Skeletal muscle satellite cell (primary cell): ENCODE results near the gene ISM1.

Source experiments
- H3K27me3 ChIP-seq: 2 replicates; pipeline ENCODE4 v1.7.0; 2013; ENCODE audit warnings: low read length; ENCODE audit not compliant: control insufficient read depth, insufficient read depth
- H3K36me3 ChIP-seq: 2 replicates; pipeline ENCODE4 v1.7.0; 2013; ENCODE audit warnings: mild to moderate bottlenecking, control low read depth, low read length; ENCODE audit not compliant: insufficient read depth
- H3K4me1 ChIP-seq: 2 replicates; pipeline ENCODE4 v1.7.0; 2013; ENCODE audit warnings: low read length; ENCODE audit not compliant: control insufficient read depth, insufficient read depth
- H3K4me2 ChIP-seq: 2 replicates; pipeline ENCODE4 v1.7.0; 2013; ENCODE audit warnings: mild to moderate bottlenecking, low read length
- H3K4me3 ChIP-seq: 2 replicates; pipeline ENCODE4 v1.7.0; 2013; ENCODE audit warnings: low read length
- H3K9ac ChIP-seq: 2 replicates; pipeline ENCODE4 v1.7.0; 2013; ENCODE audit warnings: mild to moderate bottlenecking, low read depth, low read length, moderate library complexity
- H3K9me3 ChIP-seq: replicated peaks from 2 replicates; pipeline ENCODE4 v1.7.0; 2013; ENCODE audit warnings: mild to moderate bottlenecking, control low read depth, low read length

Gene ISM1

DNA sequence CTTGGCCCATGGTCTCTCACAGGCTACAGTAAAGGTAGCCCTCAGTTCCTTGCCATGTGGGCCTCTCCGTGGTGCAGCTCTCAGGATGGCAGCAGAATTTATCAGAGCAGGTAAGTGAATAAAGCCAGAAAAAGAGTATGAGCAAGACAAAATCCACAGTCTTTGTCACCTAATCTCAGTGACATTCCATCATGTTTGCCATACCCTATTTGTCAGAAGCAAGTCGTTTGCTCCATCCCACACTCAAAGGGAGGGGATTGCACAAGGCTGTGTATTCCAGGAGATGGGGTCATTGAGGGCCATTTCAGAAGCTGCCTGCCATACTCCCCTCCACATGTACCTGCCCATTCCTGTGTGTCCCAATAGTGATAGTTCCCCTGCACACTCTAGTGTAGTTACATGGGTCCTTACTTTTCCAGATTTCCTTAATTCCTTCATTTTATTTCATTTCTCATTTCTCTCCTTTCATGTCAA lies 24.2 kb downstream of the ISM1 start:
- no peak overlapping the region for H3K9ac ChIP-seq
- no peaks in the 10 kb centered on the region for H3K27me3 ChIP-seq
- no peaks in the 10 kb centered on the region for H3K9me3 ChIP-seq
- H3K4me3 ChIP-seq = no peak overlapping the region
- no peaks in the 10 kb centered on the region for H3K36me3 ChIP-seq
- peaks cover 17% of the 10 kb centered on the region for H3K4me1 ChIP-seq
- no peak overlapping the region for H3K4me2 ChIP-seq

DNA sequence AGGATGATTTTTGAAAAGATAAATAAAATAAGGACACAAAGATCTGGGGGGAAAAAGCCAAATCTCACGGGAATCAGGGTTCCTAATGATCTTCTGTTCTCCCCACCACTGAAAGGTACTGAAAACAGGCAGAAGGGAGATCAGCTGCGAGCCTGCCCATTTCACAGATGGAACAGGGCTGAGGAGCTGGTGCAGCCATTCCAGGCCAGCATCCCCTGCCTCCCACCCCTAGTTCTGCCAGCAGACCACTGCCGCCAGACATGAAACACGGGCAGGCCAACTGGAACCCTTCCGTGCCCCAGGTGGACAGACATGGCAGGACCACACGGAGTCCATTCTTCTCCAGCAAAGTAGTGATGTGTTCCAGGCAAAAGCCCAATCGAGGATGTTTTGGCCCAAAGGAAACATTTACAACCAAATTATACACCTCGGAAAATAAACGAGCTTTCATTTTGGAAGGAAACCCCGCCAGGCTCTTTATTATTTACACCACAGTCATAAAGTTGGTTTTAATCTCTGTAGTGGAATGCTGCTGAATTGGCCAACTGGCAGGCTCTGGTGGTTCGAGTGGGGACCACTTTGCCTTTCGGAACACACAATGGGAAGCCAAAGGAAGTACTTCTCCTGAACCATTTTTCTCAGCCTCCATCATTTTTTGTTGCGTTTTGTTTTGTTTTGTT lies 28.2 kb downstream of the ISM1 start:
- Histone ChIP-seq H3K9ac (no peak overlapping the region), H3K4me1 (peaks cover 6% of the 10 kb centered on the region), H3K36me3 (no peaks in the 10 kb centered on the region), H3K4me2 (no peak overlapping the region), H3K27me3 (no peaks in the 10 kb centered on the region), H3K9me3 (no peaks in the 10 kb centered on the region), H3K4me3 (no peak overlapping the region)

DNA sequence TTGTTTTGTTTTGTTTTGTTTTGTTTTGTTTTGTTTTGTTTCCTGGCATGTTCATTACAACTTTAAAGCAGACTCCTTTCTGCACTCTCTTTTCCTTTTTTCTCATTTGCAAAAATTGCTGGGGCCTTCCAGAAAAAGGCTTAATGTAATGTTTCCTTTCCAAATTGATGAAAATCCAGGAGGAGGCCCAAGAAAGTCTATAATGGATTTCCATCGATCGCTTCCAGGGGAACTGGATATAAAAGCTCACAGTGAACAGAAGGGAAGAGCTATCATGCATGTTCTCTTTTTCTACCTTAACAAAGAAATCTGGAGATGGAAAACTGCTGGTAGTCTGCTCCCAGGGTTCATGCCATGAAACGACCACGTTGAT lies 28.7 kb downstream of the ISM1 start:
- no peak overlapping the region for H3K4me3 ChIP-seq
- no peaks in the 10 kb centered on the region for H3K9me3 ChIP-seq
- no peaks in the 10 kb centered on the region for H3K27me3 ChIP-seq
- H3K36me3 ChIP-seq = no peaks in the 10 kb centered on the region
- H3K4me1 ChIP-seq = peaks cover 5% of the 10 kb centered on the region
- H3K9ac ChIP-seq = no peak overlapping the region
- no peak overlapping the region for H3K4me2 ChIP-seq

DNA sequence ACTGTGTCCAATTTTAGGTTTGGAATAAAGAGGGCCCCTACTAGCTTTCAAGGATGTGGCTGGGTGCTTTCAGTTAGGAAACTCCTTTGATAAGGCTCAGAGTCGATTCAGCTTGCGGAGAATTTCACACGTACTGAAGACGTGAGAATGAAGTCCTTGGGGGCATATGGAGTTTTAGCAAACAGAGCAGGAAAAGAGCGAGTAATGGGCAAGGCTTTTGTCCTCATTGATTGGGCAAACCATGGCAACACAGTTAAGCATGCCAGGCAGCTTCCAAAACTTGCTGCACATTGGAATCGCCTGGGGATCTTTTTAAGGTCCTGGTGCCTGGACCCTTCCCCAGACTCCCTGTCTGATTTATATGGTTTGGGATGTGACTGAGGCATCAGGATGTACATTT lies 29.2 kb downstream of the ISM1 start:
- H3K4me3 ChIP-seq = no peak overlapping the region
- H3K36me3 ChIP-seq = no peaks in the 10 kb centered on the region
- peaks cover 5% of the 10 kb centered on the region for H3K4me1 ChIP-seq
- H3K27me3 ChIP-seq = no peaks in the 10 kb centered on the region
- H3K9ac ChIP-seq = no peak overlapping the region
- no peaks in the 10 kb centered on the region for H3K9me3 ChIP-seq
- H3K4me2 ChIP-seq = no peak overlapping the region

DNA sequence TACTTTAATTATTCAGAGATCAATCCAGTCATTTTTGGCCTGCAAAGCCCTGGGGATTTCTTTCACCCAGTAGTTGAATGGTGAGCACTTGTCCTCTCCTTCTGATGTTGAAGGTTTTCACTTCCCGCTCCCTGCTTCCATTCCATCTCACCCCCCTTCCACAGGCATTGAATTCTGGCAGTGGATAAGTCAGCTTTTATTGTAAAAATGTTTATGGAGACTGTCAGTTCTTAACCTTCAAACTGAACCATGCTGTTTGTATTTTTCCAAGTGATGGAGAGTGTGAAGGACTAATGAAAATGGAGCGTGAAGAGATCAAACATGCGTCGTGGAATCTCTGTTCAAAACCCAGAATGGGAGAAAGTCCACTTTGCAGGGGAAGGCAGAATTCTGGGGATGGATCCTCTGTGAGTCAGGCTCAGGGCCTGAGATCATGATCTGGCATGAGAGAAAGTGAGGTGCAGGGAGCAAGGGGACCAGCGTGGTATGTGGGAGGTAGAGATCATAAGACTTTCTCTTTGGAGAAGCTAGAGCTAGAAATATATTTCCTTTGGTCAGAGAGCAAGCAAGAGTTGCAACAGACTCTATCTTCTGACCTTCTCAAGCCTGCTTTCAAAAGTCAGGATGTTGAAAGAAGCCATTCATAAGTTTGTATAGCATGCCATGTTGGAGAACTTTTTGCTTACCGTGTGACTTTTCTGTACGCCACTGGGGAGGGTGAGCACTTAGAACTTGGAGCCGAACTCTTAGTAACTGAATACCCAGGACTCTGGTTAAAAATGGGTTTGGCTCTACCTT lies 30.2 kb downstream of the ISM1 start:
- no peak overlapping the region for H3K4me3 ChIP-seq
- H3K9me3 ChIP-seq = no peaks in the 10 kb centered on the region
- H3K27me3 ChIP-seq = no peaks in the 10 kb centered on the region
- H3K4me2 ChIP-seq = no peak overlapping the region
- no peaks in the 10 kb centered on the region for H3K36me3 ChIP-seq
- H3K9ac ChIP-seq = no peak overlapping the region
- H3K4me1 ChIP-seq = peaks cover 5% of the 10 kb centered on the region

DNA sequence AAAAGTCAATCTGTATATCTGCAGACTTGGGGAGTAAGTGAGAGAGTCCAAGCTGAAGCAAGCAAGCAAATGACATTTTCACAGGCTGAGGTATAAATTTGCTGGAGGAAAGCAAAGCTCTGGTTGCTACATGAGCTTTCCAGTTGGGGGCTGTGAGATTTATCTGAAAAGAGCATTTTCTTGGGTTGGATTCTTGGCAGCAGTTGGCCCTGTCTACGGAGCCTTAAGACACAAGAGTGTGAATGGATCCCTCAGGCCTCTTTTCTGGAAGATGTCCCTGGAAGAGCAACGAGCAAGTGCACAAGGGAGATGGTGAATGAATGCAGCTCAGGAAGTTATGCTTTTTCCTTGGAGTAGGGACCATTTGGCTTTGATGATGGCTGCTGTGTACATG lies 30.8 kb downstream of the ISM1 start:
- no peak overlapping the region for H3K4me2 ChIP-seq
- H3K4me1 ChIP-seq = peaks cover 5% of the 10 kb centered on the region
- H3K27me3 ChIP-seq = no peaks in the 10 kb centered on the region
- H3K9ac ChIP-seq = no peak overlapping the region
- H3K9me3 ChIP-seq = no peaks in the 10 kb centered on the region
- no peaks in the 10 kb centered on the region for H3K36me3 ChIP-seq
- no peak overlapping the region for H3K4me3 ChIP-seq

DNA sequence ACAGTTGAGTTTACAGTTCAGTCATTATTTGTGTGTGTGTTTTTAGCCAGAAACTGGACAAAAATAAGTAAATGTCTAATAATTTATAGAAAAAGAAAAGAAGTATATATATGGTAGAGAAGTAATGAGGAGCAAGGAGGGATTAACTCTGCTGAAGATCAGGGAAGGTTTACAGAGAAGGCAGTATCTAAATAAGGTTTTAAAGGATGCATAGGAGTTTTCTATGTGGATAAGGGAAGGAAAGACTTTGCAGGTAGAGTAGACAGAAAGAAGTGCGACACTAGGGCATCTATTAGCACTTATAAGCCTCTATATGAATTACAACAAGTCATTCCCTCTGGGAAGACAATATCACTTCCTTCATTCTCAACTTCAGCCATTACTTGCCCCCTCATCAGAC lies 34.3 kb downstream of the ISM1 start:
- Histone ChIP-seq H3K4me2 (no peak overlapping the region), H3K36me3 (no peaks in the 10 kb centered on the region), H3K9me3 (no peaks in the 10 kb centered on the region), H3K9ac (no peak overlapping the region), H3K4me1 (no peaks in the 10 kb centered on the region), H3K27me3 (no peaks in the 10 kb centered on the region), H3K4me3 (no peak overlapping the region)

DNA sequence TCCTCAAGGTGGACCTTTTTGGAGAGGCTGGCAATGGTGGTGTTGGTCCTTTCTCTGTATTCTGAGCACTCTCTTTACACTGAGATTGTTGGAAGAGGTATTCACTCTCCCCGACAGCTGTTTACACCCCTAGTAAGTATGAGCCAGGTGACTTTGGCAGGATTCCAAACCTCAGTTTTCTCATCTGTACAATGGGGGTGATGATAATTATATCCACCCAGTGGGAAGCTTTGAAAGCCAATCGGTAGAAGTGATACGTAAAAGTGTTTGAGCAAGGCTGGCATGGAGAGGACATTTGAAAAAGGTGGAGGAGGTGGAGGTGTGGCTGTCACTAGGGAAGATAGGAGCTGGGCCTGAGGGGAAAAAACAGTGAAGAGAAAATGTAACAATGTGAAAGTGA lies 35.5 kb downstream of the ISM1 start:
- H3K4me1 ChIP-seq = no peaks in the 10 kb centered on the region
- H3K27me3 ChIP-seq = no peaks in the 10 kb centered on the region
- H3K9ac ChIP-seq = no peak overlapping the region
- H3K9me3 ChIP-seq = no peaks in the 10 kb centered on the region
- no peaks in the 10 kb centered on the region for H3K36me3 ChIP-seq
- no peak overlapping the region for H3K4me3 ChIP-seq
- no peak overlapping the region for H3K4me2 ChIP-seq

DNA sequence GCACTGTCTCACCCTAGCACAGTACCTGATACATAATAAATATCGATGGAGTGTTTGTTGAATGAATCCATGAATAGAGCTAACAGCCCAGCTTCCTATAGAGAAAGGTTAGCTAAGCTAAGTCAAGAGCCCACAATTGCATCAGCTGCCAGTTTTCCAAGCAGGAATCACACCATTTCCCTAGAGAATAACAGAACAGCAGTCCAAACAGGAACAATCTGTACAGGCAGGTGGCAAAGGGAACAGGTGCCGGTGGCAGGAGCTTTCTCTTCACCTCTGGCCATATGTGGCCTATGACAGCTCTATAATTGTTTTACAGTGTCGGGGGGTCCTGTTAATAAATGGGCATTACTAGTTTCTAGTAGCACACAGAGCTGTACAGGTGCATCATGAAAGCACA lies 38.8 kb downstream of the ISM1 start:
- Histone ChIP-seq H3K4me1 (peaks cover 9% of the 10 kb centered on the region), H3K27me3 (no peaks in the 10 kb centered on the region), H3K4me3 (no peak overlapping the region), H3K9ac (no peak overlapping the region), H3K36me3 (no peaks in the 10 kb centered on the region), H3K4me2 (no peak overlapping the region), H3K9me3 (no peaks in the 10 kb centered on the region)

DNA sequence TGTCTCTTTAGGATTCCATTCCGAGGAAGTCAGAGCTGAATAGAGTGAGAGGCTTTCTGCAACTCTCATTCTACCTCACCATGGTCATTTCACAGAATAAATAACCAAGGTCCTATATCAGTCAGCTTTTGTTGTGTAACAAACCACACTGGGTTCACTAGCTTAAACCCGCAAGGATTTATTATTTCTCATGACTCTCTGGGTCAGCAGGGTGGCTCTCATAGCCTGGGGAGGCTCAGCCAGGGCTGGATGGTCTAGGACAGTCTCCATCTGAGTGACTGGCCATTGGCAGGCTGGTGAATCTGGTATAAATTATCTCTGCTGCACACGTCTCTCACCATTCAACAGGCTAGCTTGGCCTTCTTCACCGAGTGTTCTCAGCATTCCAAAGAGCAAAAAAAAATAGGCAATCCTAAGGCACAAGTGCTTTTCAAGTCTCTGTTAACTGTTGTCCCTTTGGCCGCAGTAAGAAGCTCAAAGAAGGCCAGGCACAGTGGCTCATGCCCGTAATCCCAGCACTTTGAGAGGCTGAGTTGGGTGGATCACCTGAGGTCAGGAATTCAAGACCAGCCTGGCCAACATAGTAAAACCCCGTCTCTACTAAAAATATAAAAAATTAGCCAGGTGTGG lies 39.7 kb downstream of the ISM1 start:
- H3K9me3 ChIP-seq = no peaks in the 10 kb centered on the region
- H3K4me3 ChIP-seq = no peak overlapping the region
- H3K27me3 ChIP-seq = no peaks in the 10 kb centered on the region
- H3K9ac ChIP-seq = no peak overlapping the region
- no peak overlapping the region for H3K4me2 ChIP-seq
- no peaks in the 10 kb centered on the region for H3K36me3 ChIP-seq
- H3K4me1 ChIP-seq = peaks cover 9% of the 10 kb centered on the region

DNA sequence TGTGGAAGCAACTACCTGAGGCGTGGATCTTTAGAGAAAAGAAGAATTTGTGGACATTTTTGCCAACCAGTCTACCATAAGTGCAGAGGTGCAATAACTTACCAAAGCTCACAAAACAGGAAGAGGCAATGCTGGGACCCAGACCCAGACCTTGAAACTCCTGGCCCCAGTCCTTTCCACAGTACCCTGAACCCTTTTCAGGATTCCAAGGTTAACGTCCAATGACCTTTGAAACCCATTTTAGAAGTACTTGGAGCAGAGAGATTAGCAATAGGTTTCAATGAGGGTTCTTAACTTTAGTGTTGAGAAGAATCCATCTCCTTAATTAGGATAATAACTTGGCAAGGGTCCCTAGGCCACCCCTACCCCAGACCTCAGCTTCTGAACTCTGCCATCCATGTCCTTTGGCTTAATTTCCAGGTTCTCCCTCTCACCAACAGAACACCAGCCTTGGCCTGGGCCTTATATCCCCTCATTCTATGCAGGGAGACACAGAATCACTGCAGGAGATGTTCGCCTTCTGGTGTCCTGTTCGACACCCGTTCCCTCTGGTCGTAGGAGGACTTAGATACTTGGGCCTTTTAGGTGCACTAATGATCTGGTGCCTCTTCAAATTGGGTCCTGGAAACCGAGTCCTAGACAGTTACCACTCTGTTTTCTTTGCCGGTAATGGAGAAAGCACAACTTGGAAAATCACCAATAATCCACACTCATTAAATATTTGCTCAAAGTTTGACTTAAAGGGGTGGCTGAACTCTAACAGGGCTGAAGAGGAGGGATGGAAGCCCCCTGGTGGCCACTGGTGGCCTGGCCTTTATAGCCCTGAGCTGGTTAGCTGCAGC lies 40.6 kb downstream of the ISM1 start:
- no peak overlapping the region for H3K9ac ChIP-seq
- no peak overlapping the region for H3K4me3 ChIP-seq
- H3K9me3 ChIP-seq = no peaks in the 10 kb centered on the region
- H3K27me3 ChIP-seq = peaks cover 1% of the 10 kb centered on the region
- no peak overlapping the region for H3K4me2 ChIP-seq
- peaks cover 9% of the 10 kb centered on the region for H3K4me1 ChIP-seq
- no peaks in the 10 kb centered on the region for H3K36me3 ChIP-seq
